NOMO-1 treated with dmso at 0.1 percent for 144 hours (cell line): ENCODE data around the gene SCN3A.

Experiments used
- DNase-seq: peaks from one replicate; lab custom pipeline; 2025; ENCODE audit not compliant: unreplicated experiment; lab: John Stamatoyannopoulos, UW

The SCN3A gene

GRCh38 chr2:165057931-165058330, 145.9 kb downstream of the SCN3A start:
- DNase-seq = no peak

GRCh38 chr2:165057308-165057707, 146.5 kb downstream of the SCN3A start:
- DNase-seq = no peak

GRCh38 chr2:165056564-165056963, 147.3 kb downstream of the SCN3A start:
- no peak for DNase-seq

GRCh38 chr2:165055082-165055851, 148.6 kb downstream of the SCN3A start:
- no peak for DNase-seq

- DNase-seq = no peak
Measured at GRCh38 chr2:165054652-165055051, 149.2 kb downstream of the SCN3A start.

- no peak for DNase-seq
Measured at GRCh38 chr2:165044505-165045303, 159.1 kb downstream of the SCN3A start.
